ENCODE data around the gene MEN1. TPM values are rescaled to one million over a fixed set of nuclear protein-coding genes. Genes with fewer than 3 reads are reported as not detected.

MEN1 gene
- total RNA-seq, 2 experiments from 2014 or later = 16.4 to 17.7 TPM

DNA sequence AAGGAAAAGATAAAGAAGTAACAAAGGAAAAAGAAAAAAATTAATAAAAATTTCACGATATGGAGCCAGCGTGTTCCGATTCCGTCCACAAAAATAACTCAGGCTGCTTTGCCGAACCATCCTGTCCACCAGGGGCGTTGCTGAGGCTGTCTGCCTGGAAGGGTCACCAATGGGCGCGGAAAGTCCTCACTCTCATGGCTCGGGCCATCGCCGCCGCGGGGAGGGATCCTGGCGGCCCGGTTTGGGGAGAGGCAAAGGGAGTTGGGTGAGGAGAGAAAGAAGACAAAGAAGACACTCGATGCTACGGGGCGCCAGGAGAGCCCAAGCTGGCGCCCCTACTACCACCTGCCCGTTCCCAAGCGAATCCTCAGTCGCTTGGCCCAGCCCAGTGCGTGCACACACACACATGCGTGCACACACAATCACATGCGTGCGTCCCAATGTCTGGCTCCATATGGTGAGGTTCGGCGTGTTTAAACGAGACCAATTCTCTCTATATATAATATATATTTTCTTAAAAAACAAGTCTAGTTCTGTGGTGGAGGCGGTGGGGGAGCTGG lies 45.0 kb downstream of the MEN1 start:
- Mint-ChIP-seq H3K27me3 (no peaks in the 10 kb centered on the region), H3K9me3 (no peaks in the 10 kb centered on the region), H3K4me3 (peak overlapping the region; percentile 86), H3K4me1 (ENCODE audit: low read depth) (peaks cover 87% of the 10 kb centered on the region), H3K27ac (peak overlapping the region; percentile 85), H3K36me3 (ENCODE audit: low read depth) (peaks cover 95% of the 10 kb centered on the region)
- peak; percentile 22 for TF ChIP-seq CTCF (IDR thresholded peaks at IDR 0.05)
- intact Hi-C loops (cut with DNase I, micrococcal nuclease) = no loop called here
- H3K36me3 ChIP-seq (ENCODE audit: insufficient read depth, low read length) = peaks cover 89% of the 10 kb centered on the region
- DNase-seq (peak in 1 of 14 experiments; percentile 51), ATAC-seq (ENCODE audit: poor library complexity) (no peak)
- peak overlapping the region in 1 of 2 donors; percentile 54 for H3K27ac ChIP-seq (ENCODE audit: low read depth in 1 of 2, low read length in 2 of 2)
- no peak overlapping the region for H3K4me3 ChIP-seq (ENCODE audit: low read length)
- ChIA-PET CTCF (interaction anchor here (1.7 kb wide), 1 partner anchor 22 kb away, joined by 5 read pairs; the partner anchor contains the start of gene RASGRP2), POLR2A (interaction anchor here (2.3 to 15.0 kb wide), 3 partner anchors 10 to 94 kb away, joined by 8 to 634 read pairs (median 363); partner anchors contain the start of genes RASGRP2 and SF1)
- no peaks in the 10 kb centered on the region for H3K27me3 ChIP-seq (ENCODE audit: control insufficient read depth in 1 of 2, insufficient read depth in 2 of 2, low read length in 2 of 2)
- H3K4me1 ChIP-seq (ENCODE audit: insufficient read depth, low read length) = peaks cover 100% of the 10 kb centered on the region
- H3K9me3 ChIP-seq (ENCODE audit: control insufficient read depth in 1 of 2, insufficient read depth in 1 of 2, low read length in 2 of 2) = no peaks in the 10 kb centered on the region

- intact Hi-C loops (cut with DNase I, micrococcal nuclease) = loop anchor here (1.0 kb wide), 2 partner anchors 18 to 21 kb away; no protein-coding TSS in a partner anchor
- CTCF ChIA-PET = interaction anchor here (1.7 to 5.9 kb wide), 2 partner anchors 21 to 22 kb away, joined by 5 to 45 read pairs; partner anchors contain the start of gene RASGRP2
- DNase-seq = no peak
- H3K27ac ChIP-seq (ENCODE audit: low read depth in 1 of 2, low read length in 2 of 2) = peak overlapping the region in 1 of 2 donors; percentile 54
- peaks cover 90% of the 10 kb centered on the region for H3K4me1 Mint-ChIP-seq (ENCODE audit: low read depth)
- no peaks in the 10 kb centered on the region for H3K9me3 ChIP-seq (ENCODE audit: control insufficient read depth in 1 of 2, insufficient read depth in 1 of 2, low read length in 2 of 2)
- peaks cover 100% of the 10 kb centered on the region for H3K4me1 ChIP-seq (ENCODE audit: insufficient read depth, low read length)
- peak overlapping the region; percentile 85 for H3K27ac Mint-ChIP-seq
- H3K9me3 Mint-ChIP-seq = no peaks in the 10 kb centered on the region
- no peak for TF ChIP-seq CTCF (IDR thresholded peaks at IDR 0.05)
- POLR2A ChIA-PET = interaction anchor here (1.3 to 15.0 kb wide), 7 partner anchors 10 to 357 kb away, joined by 3 to 634 read pairs (median 8); partner anchors contain the start of genes EHD1, FAU, MAP4K2 and MRPL49
- peaks cover 83% of the 10 kb centered on the region for H3K36me3 ChIP-seq (ENCODE audit: insufficient read depth, low read length)
- H3K27me3 Mint-ChIP-seq = no peaks in the 10 kb centered on the region
- H3K27me3 ChIP-seq (ENCODE audit: control insufficient read depth in 1 of 2, insufficient read depth in 2 of 2, low read length in 2 of 2) = no peaks in the 10 kb centered on the region
- peak overlapping the region; percentile 24 for H3K4me3 ChIP-seq (ENCODE audit: low read length)
- H3K4me3 Mint-ChIP-seq = peak overlapping the region; percentile 86
- ATAC-seq (ENCODE audit: poor library complexity) = no peak
- H3K36me3 Mint-ChIP-seq (ENCODE audit: low read depth) = peaks cover 89% of the 10 kb centered on the region
These were observed 45.6 kb downstream of the MEN1 start for GRCh38 chr11:64764753-64765152.

GRCh38 chr11:64764040-64764611 lies 46.2 kb downstream of the MEN1 start:
- Histone ChIP-seq H3K27ac (ENCODE audit: low read depth in 1 of 2, low read length in 2 of 2) (peak overlapping the region; percentile 46 to 73), H3K27me3 (ENCODE audit: control insufficient read depth in 1 of 2, insufficient read depth in 2 of 2, low read length in 2 of 2) (no peaks in the 10 kb centered on the region), H3K4me1 (ENCODE audit: insufficient read depth, low read length) (peaks cover 100% of the 10 kb centered on the region), H3K4me3 (ENCODE audit: low read length) (peak overlapping the region; percentile 24), H3K9me3 (ENCODE audit: control insufficient read depth in 1 of 2, insufficient read depth in 1 of 2, low read length in 2 of 2) (no peaks in the 10 kb centered on the region), H3K36me3 (ENCODE audit: insufficient read depth, low read length) (peaks cover 77% of the 10 kb centered on the region)
- H3K27me3 Mint-ChIP-seq = no peaks in the 10 kb centered on the region
- no peaks in the 10 kb centered on the region for H3K9me3 Mint-ChIP-seq
- intact Hi-C loops (cut with DNase I, micrococcal nuclease) = loop anchor here (1.0 kb wide), 2 partner anchors 18 to 21 kb away; no protein-coding TSS in a partner anchor
- H3K4me1 Mint-ChIP-seq (ENCODE audit: low read depth) = peaks cover 90% of the 10 kb centered on the region
- H3K4me3 Mint-ChIP-seq = peak overlapping the region; percentile 86
- ATAC-seq (ENCODE audit: poor library complexity) (peak; percentile 45), DNase-seq (peak in 12 of 14 experiments; percentile 41 to 86 (median 64))
- H3K27ac Mint-ChIP-seq = peak overlapping the region; percentile 85
- ChIA-PET CTCF (interaction anchor here (5.9 kb wide), 1 partner anchor 20 kb away, joined by 45 read pairs; the partner anchor contains the start of gene RASGRP2), POLR2A (interaction anchor here (0.7 to 15.0 kb wide), 12 partner anchors 11 to 358 kb away, joined by 3 to 634 read pairs (median 4); partner anchors contain the start of genes EHD1, FAU, MAP4K2 and MRPL49)
- peaks cover 83% of the 10 kb centered on the region for H3K36me3 Mint-ChIP-seq (ENCODE audit: low read depth)
- no peak for TF ChIP-seq CTCF (IDR thresholded peaks at IDR 0.05)

All from CD4-positive, alpha-beta T cell (primary cell).